Suprapubic skin (tissue), 4 donors: Measurements from ENCODE around the gene R3HCC1L. TPM values are rescaled to one million over a fixed set of nuclear protein-coding genes. Genes with fewer than 3 reads are reported as not detected.

Experiments used
- DNase-seq, 2 donors: peaks; one replicate each; pipeline ENCODE4 v3.0.0-alpha.2; 2019; ENCODE audit warnings: low spot score in 2 of 2
- H3K27ac ChIP-seq: fragments of 200-600 bp; sonication (generic); one replicate; pipeline ENCODE4 v1.5.1; 2019
- H3K27me3 ChIP-seq: fragments of 200-600 bp; sonication (generic); one replicate; pipeline ENCODE4 v1.5.1; 2019
- H3K36me3 ChIP-seq: fragments of 200-600 bp; sonication (generic); one replicate; pipeline ENCODE4 v1.5.1; 2019
- H3K4me1 ChIP-seq: fragments of 200-600 bp; sonication (generic); one replicate; pipeline ENCODE4 v1.5.1; 2019
- H3K4me3 ChIP-seq: fragments of 200-600 bp; sonication (generic); one replicate; pipeline ENCODE4 v1.5.1; 2019; ENCODE audit warnings: mild to moderate bottlenecking
- H3K9me3 ChIP-seq: fragments of 200-600 bp; sonication (generic); one replicate; pipeline ENCODE4 v1.5.1; 2019
- CTCF ChIP-seq, 2 donors: fragments of 200-600 bp in 1 of 2; fragments of 450-650 bp in 1 of 2; sonication (generic) in 1 of 2; IDR thresholded peaks; one replicate each; pipeline ENCODE4 v1.5.1; 2016 to 2019; ENCODE audit warnings: antibody characterized with exemption in 2 of 2, mild to moderate bottlenecking in 1 of 2, moderate library complexity in 1 of 2
- EP300 ChIP-seq: sonication (generic); formaldehyde crosslinking; IDR thresholded peaks from one replicate; pipeline ENCODE4 v1.6.1; 2017; ENCODE audit warnings: antibody characterized with exemption
- POLR2A ChIP-seq, 2 donors: fragments of 450-650 bp; IDR thresholded peaks; one replicate each; pipeline ENCODE4 v1.6.1; 2017; ENCODE audit warnings: antibody characterized with exemption in 2 of 2, mild to moderate bottlenecking in 2 of 2, moderate library complexity in 2 of 2
- POLR2AphosphoS5 ChIP-seq, 3 donors: sonication (generic); formaldehyde crosslinking; IDR thresholded peaks; one replicate each; pipeline ENCODE4 v1.6.1; 2017; ENCODE audit warnings: antibody characterized with exemption in 3 of 3
- WGBS: methylation state at CpG from one replicate; pipeline ENCODE4 v1.1.5; 2018; 5-methylcytosine and 5-hydroxymethylcytosine counted together
- total RNA-seq, 4 donors: library from RNA; depleted of rRNA; stranded (reverse); fragments of >200 nt; gene quantifications; one replicate each; pipeline ENCODE4 v1.1.0, GENCODE V29; 2016

R3HCC1L gene
- total RNA-seq, 4 donors from 2014 or later, result 7.9 to 17.5 (median 9.7) TPM

- Histone ChIP-seq H3K27ac (no peak overlapping the region), H3K27me3 (peaks cover 22% of the 10 kb centered on the region), H3K4me3 (no peak overlapping the region), H3K4me1 (no peaks in the 10 kb centered on the region), H3K36me3 (no peaks in the 10 kb centered on the region), H3K9me3 (no peaks in the 10 kb centered on the region)
- TF ChIP-seq EP300 (no peak), POLR2AphosphoS5 (IDR thresholded peaks at IDR 0.05) (no peak), POLR2A (IDR thresholded peaks at IDR 0.05) (no peak), CTCF (IDR thresholded peaks at IDR 0.05) (no peak)
- WGBS, result 77% methylated on average over 10 of the region's 10 CpGs
- DNase-seq, result no peak
These were observed 26.6 kb upstream of the R3HCC1L start for GRCh38 chr10:98107644-98108430.

- Histone ChIP-seq H3K9me3 (no peaks in the 10 kb centered on the region), H3K27me3 (peaks cover 27% of the 10 kb centered on the region), H3K4me1 (no peaks in the 10 kb centered on the region), H3K4me3 (no peak overlapping the region), H3K27ac (no peak overlapping the region), H3K36me3 (no peaks in the 10 kb centered on the region)
- WGBS, result 75% methylated on average over 1 of the region's 1 CpG
- no peak for DNase-seq
- TF ChIP-seq POLR2AphosphoS5 (IDR thresholded peaks at IDR 0.05), result no peak
- TF ChIP-seq EP300, result no peak
- no peak for TF ChIP-seq CTCF (IDR thresholded peaks at IDR 0.05)
- TF ChIP-seq POLR2A (IDR thresholded peaks at IDR 0.05), result no peak
These were observed 24.1 kb upstream of the R3HCC1L start for GRCh38 chr10:98110356-98110755.

- H3K4me3 ChIP-seq, result no peak overlapping the region
- H3K27me3 ChIP-seq, result peaks cover 29% of the 10 kb centered on the region
- no peaks in the 10 kb centered on the region for H3K4me1 ChIP-seq
- 62% methylated on average over 10 of the region's 10 CpGs for WGBS
- H3K27ac ChIP-seq, result no peak overlapping the region
- H3K9me3 ChIP-seq, result no peaks in the 10 kb centered on the region
- DNase-seq, result no peak
- TF ChIP-seq EP300, result no peak
- no peak for TF ChIP-seq POLR2AphosphoS5 (IDR thresholded peaks at IDR 0.05)
- TF ChIP-seq CTCF (IDR thresholded peaks at IDR 0.05), result no peak
- no peak for TF ChIP-seq POLR2A (IDR thresholded peaks at IDR 0.05)
- no peaks in the 10 kb centered on the region for H3K36me3 ChIP-seq
These were observed 19.2 kb upstream of the R3HCC1L start for GRCh38 chr10:98115031-98115787.

GRCh38 chr10:98119891-98120290 is 14.6 kb upstream of the R3HCC1L start:
- Histone ChIP-seq H3K27me3 (peaks cover 32% of the 10 kb centered on the region), H3K4me3 (no peak overlapping the region), H3K9me3 (no peaks in the 10 kb centered on the region), H3K36me3 (no peaks in the 10 kb centered on the region), H3K4me1 (no peaks in the 10 kb centered on the region), H3K27ac (no peak overlapping the region)
- no peak for DNase-seq
- TF ChIP-seq POLR2AphosphoS5 (IDR thresholded peaks at IDR 0.05) (no peak), EP300 (no peak), POLR2A (IDR thresholded peaks at IDR 0.05) (no peak), CTCF (IDR thresholded peaks at IDR 0.05) (no peak)
- WGBS, result 81% methylated on average over 4 of the region's 4 CpGs
